Activated naive CD4-positive, alpha-beta T cell treated with anti-CD3 and anti-CD28 coated beads for 36 hours (primary cell): ENCODE data around the gene FGF21. TPM values are rescaled to one million over a fixed set of nuclear protein-coding genes. Genes with fewer than 3 reads are reported as not detected.

Source experiments
- CTCF ChIA-PET: fragments of 350-600 bp; sonication (Branson Sonifier 250); formaldehyde crosslinking; loops from one replicate; lab custom pipeline; 2021; ENCODE audit warnings: antibody characterized with exemption; lab: Charles Lee
- DNase-seq: peaks from one replicate; pipeline ENCODE4 v3.0.0-alpha.2; 2020
- H3K27ac Mint-ChIP-seq: one replicate; pipeline ENCODE4 v1.8.0; 2021; ENCODE audit warnings: mild to moderate bottlenecking, mixed read lengths
- H3K27me3 Mint-ChIP-seq: one replicate; pipeline ENCODE4 v1.8.0; 2021; ENCODE audit warnings: low read depth, mixed read lengths
- H3K36me3 Mint-ChIP-seq: one replicate; pipeline ENCODE4 v1.8.0; 2021; ENCODE audit warnings: low read depth, mixed read lengths
- H3K4me1 Mint-ChIP-seq: one replicate; pipeline ENCODE4 v1.8.0; 2021; ENCODE audit warnings: low read depth, mixed read lengths
- H3K4me3 Mint-ChIP-seq: one replicate; pipeline ENCODE4 v1.8.0; 2021; ENCODE audit warnings: mild to moderate bottlenecking, moderate library complexity, mixed read lengths
- H3K9me3 Mint-ChIP-seq: one replicate; pipeline ENCODE4 v1.8.0; 2021; ENCODE audit warnings: mixed read lengths
- intact Hi-C: fragments of 100-400 bp; cut with micrococcal nuclease; formaldehyde crosslinking; loops from one replicate; pipeline ENCODE4 v1.15.1; 2023
- total RNA-seq, 2 experiments: library from RNA; stranded (reverse); gene quantifications; one replicate each; pipeline ENCODE4 v1.2.3, GENCODE V29; 2021

The FGF21 gene
- total RNA-seq, 2 experiments from 2014 or later, result not detected

DNA sequence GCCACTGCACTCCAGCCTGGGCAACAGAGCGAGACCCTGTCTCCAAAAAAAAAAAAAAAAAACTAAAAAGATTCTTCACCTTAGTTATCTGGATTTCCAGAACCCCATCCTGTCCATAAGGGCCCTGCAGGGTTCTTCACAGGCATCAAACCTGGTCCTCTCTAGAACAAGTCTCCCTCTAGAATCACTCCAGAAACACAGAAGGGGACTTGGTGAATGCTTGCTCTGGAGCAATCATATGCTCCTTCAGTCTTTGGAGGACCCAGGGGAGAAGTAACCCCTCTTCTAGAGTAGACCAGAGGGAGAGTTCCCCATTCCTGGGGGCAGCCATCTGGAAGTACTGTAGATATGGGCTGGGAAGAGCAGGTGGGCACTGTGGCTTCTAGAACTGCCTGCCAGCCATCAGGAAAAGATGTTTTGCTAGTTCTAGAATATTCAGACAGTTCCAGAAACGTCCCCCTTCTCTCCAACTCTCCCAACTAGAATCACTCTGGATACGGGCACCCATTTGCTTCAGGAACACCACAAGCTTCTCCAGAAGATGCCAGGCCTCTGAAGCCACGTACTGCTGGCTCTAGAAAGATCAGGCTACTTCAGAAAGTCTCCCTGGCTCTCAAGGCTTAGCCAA lies 5.6 kb upstream of the FGF21 start:
- no peak overlapping the region for H3K4me3 Mint-ChIP-seq
- no peak overlapping the region for H3K27ac Mint-ChIP-seq
- intact Hi-C loops, result loop anchor here (5.0 kb wide), 1 partner anchor 577 kb away; the partner anchor contains the start of genes LIG1 and ZSWIM9
- H3K36me3 Mint-ChIP-seq, result no peaks in the 10 kb centered on the region
- no peaks in the 10 kb centered on the region for H3K9me3 Mint-ChIP-seq
- peaks cover 27% of the 10 kb centered on the region for H3K4me1 Mint-ChIP-seq
- DNase-seq, result no peak
- peaks cover 30% of the 10 kb centered on the region for H3K27me3 Mint-ChIP-seq
- CTCF ChIA-PET, result no interaction called here

DNA sequence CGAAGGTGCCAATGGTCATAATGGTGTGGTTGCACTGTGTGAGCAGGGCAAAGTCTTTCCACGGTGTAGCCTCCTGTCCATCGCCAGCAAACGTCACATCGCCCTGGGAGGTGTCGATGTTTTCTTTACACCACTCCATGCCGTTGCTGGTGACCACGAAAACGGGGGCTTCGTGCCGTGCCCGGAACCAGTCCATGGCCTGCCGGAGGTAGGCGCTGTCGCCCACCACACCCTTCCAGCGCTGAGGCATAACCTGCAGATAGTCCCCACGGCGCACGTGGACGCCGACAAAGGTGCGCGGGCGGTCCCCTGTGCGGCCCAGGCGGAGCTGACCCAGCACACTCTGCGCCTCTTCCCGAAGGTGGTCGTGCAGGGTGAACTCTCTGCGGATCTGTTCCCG lies 5.0 kb upstream of the FGF21 start:
- H3K27ac Mint-ChIP-seq, result no peak overlapping the region
- peaks cover 27% of the 10 kb centered on the region for H3K4me1 Mint-ChIP-seq
- intact Hi-C loops, result no loop called here
- peaks cover 27% of the 10 kb centered on the region for H3K27me3 Mint-ChIP-seq
- DNase-seq, result no peak
- no peaks in the 10 kb centered on the region for H3K9me3 Mint-ChIP-seq
- H3K4me3 Mint-ChIP-seq, result no peak overlapping the region
- H3K36me3 Mint-ChIP-seq, result no peaks in the 10 kb centered on the region
- CTCF ChIA-PET, result no interaction called here

DNA sequence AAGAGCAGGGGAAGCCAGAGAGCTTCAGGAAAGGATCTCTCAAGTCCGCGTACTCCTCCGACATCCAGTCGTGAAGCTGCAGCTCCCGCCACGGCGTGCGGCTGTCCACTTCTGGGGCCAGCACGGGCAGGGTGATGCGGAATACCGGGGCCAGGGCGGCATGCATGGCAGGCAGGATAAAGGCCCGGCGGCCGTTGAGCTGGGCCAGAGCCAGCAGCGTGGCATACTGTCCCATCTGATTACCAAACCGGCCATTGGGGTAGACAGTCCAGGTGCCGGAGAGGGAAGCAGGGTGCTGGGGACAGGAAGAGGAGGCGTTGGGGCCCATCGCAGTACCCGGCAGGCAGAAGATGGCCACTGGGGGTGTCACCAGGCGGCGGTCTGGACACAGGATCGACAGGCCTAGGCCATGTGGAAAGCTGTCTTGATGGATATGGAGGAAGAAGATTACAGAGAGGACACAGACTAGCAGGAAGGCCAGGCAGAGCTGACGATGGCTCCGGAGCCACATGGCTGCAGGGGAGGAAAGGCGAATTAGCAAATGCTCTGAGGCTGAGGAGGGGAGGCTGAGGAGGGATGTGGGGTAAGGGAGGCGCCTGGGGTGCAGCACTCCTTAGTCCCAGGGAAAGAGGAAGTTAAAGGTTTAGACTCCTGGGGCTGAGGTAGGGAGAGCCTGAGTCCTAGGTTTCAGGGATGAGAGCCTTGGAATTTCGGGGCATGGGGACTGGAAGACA lies 4.4 kb upstream of the FGF21 start:
- no peaks in the 10 kb centered on the region for H3K9me3 Mint-ChIP-seq
- peaks cover 25% of the 10 kb centered on the region for H3K4me1 Mint-ChIP-seq
- H3K36me3 Mint-ChIP-seq, result no peaks in the 10 kb centered on the region
- no peak for DNase-seq
- peaks cover 26% of the 10 kb centered on the region for H3K27me3 Mint-ChIP-seq
- intact Hi-C loops, result no loop called here
- CTCF ChIA-PET, result interaction anchor here (1.0 kb wide), 1 partner anchor 63 kb away, joined by 3 read pairs; no protein-coding TSS in a partner anchor
- H3K4me3 Mint-ChIP-seq, result peak overlapping the region; percentile 32
- H3K27ac Mint-ChIP-seq, result no peak overlapping the region

DNA sequence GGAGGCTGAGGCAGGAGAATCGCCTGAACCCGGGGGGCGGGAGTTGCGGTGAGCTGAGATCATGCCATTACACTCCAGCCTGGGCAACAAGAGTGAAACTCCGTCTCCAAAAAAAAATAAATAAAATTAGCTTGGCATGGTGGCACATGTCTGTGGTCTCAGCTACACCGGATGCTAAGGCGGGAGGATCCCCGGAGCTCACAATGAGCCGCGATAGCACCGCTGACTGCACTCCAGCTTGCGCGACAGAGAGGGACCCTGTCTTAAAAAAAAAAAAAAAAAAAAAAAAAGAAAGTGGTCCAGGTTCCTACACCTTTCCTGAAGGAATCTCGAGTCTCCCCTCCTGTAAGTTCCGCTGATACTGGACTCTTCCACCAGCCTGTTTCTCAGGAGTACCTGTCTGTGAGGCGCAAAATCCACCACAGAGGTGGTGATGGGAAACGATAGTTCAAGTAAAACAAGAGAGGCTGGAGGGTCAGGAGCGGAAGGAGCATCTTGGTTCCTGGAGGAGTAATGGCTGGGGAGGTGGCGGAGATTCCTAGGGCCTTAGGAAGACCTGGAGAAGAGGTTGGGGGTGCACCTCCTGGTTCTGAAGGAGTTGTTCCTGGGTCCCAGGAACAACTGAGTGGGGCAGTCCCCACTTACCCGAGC lies 3.4 kb upstream of the FGF21 start:
- Mint-ChIP-seq H3K27me3 (peaks cover 22% of the 10 kb centered on the region), H3K36me3 (no peaks in the 10 kb centered on the region), H3K4me1 (peaks cover 17% of the 10 kb centered on the region), H3K4me3 (peak overlapping the region; percentile 55), H3K9me3 (no peaks in the 10 kb centered on the region), H3K27ac (peak overlapping the region; percentile 32)
- DNase-seq, result no peak
- CTCF ChIA-PET, result interaction anchor here (0.5 to 1.0 kb wide), 4 partner anchors 12 to 92 kb away, joined by 3 to 6 read pairs (median 4); partner anchors contain the start of gene RASIP1
- intact Hi-C loops, result no loop called here

DNA sequence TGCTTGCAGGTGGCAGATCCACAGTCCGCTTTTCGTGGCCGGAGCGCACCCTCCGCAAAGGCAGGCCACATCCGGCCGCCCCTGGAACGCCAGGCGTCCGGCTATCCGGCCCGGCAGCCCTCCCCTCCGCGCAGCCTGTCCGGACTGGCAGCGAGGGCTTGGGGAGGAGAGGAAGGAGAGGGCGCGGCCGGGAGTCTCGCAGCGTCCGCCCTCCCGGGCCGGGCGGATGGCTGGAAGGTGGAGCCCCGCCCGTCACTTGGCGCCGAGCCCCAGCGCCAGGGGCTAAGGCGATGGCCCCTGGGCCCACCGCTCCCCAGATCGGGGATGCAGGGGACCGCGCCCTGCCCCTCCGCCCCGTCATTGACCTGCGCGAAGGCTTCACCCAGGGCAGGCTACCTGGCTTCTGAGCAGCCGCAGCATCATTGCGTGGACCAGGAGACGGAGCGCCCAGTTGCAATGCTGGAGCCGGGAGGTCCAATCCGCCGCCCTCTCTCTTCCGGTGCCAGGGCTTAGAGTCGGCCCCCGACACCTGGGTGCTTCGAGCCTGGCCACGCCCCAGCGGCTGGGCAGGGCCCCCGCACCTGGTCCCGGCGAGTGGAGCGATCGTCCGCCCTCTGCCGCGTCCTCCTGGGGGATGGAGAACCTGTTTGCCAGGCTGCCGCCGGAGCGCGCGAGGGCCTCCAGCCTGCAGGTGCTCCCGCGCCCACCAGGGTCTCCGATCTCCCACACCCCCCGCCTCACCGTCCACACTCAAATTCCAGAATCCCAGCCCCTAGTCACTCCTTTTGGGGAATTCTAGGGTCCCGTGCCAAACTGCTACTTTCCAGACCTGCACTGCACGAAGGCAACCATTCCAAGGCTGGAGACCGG lies 2.6 kb upstream of the FGF21 start, which contains the start of gene FUT1:
FUT1 (minus strand) TSS at position 146 of the 870 bp plus-strand sequence. CDS start 1,360 bp downstream, outside the sequence.
- peaks cover 22% of the 10 kb centered on the region for H3K27me3 Mint-ChIP-seq
- DNase-seq, result peak; percentile 53

DNA sequence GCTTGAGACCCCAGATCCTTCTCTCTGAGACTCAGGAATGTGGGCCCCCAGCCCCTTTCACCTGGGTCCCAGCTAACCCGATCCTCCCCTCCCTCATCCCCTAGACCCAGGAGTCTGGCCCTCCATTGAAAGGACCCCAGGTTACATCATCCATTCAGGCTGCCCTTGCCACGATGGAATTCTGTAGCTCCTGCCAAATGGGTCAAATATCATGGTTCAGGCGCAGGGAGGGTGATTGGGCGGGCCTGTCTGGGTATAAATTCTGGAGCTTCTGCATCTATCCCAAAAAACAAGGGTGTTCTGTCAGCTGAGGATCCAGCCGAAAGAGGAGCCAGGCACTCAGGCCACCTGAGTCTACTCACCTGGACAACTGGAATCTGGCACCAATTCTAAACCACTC lies 463 bp downstream of the FGF21 start:
- Mint-ChIP-seq H3K9me3 (no peaks in the 10 kb centered on the region), H3K4me3 (no peak overlapping the region), H3K27me3 (peaks cover 27% of the 10 kb centered on the region), H3K27ac (no peak overlapping the region), H3K4me1 (peaks cover 19% of the 10 kb centered on the region), H3K36me3 (no peaks in the 10 kb centered on the region)
- intact Hi-C loops, result no loop called here
- DNase-seq, result no peak
- CTCF ChIA-PET, result interaction anchor here (0.7 kb wide), 1 partner anchor 40 kb away, joined by 3 read pairs; no protein-coding TSS in a partner anchor

More for the DNA sequence above, 2.6 kb upstream of the FGF21 start, which contains the start of gene FUT1:
- H3K36me3 Mint-ChIP-seq, result no peaks in the 10 kb centered on the region
- no peaks in the 10 kb centered on the region for H3K9me3 Mint-ChIP-seq
- CTCF ChIA-PET, result interaction anchor here (1.0 kb wide), 1 partner anchor 65 kb away, joined by 3 read pairs; no protein-coding TSS in a partner anchor
- H3K4me3 Mint-ChIP-seq, result peak within 1 kb of the TSS; percentile 55
- intact Hi-C loops, result no loop called here
- peak within 1 kb of the TSS; percentile 32 for H3K27ac Mint-ChIP-seq
- peaks cover 15% of the 10 kb centered on the region for H3K4me1 Mint-ChIP-seq

DNA sequence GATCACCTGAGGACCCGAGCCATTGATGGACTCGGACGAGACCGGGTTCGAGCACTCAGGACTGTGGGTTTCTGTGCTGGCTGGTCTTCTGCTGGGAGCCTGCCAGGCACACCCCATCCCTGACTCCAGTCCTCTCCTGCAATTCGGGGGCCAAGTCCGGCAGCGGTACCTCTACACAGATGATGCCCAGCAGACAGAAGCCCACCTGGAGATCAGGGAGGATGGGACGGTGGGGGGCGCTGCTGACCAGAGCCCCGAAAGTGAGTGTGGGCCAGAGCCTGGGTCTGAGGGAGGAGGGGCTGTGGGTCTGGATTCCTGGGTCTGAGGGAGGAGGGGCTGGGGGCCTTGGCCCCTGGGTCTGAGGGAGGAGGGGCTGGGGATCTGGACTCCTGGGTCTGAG lies 888 bp downstream of the FGF21 start:
- no peak overlapping the region for H3K27ac Mint-ChIP-seq
- peaks cover 18% of the 10 kb centered on the region for H3K4me1 Mint-ChIP-seq
- peaks cover 26% of the 10 kb centered on the region for H3K27me3 Mint-ChIP-seq
- no peak overlapping the region for H3K4me3 Mint-ChIP-seq
- intact Hi-C loops, result no loop called here
- DNase-seq, result no peak
- H3K9me3 Mint-ChIP-seq, result no peaks in the 10 kb centered on the region
- no peaks in the 10 kb centered on the region for H3K36me3 Mint-ChIP-seq
- CTCF ChIA-PET, result interaction anchor here (0.7 kb wide), 1 partner anchor 39 kb away, joined by 3 read pairs; no protein-coding TSS in a partner anchor

DNA sequence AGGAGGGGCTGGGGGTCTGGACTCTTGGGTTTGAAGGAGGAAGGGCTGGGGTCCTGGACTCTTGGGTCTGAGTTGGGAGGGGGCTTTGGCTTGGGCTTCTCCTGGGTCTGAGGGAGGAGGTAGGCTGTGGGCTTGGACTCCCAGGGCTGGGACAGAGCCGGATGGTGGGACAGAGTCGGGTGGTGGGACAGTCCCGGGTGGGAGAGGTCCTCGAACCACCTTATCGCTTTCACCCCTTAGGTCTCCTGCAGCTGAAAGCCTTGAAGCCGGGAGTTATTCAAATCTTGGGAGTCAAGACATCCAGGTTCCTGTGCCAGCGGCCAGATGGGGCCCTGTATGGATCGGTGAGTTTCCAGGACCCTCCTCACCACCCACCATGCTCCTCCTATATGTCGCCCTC lies 1.4 kb downstream of the FGF21 start:
- Mint-ChIP-seq H3K9me3 (no peaks in the 10 kb centered on the region), H3K27me3 (peaks cover 24% of the 10 kb centered on the region), H3K4me3 (no peak overlapping the region), H3K27ac (no peak overlapping the region), H3K4me1 (peaks cover 16% of the 10 kb centered on the region), H3K36me3 (no peaks in the 10 kb centered on the region)
- intact Hi-C loops, result no loop called here
- CTCF ChIA-PET, result no interaction called here
- no peak for DNase-seq

DNA sequence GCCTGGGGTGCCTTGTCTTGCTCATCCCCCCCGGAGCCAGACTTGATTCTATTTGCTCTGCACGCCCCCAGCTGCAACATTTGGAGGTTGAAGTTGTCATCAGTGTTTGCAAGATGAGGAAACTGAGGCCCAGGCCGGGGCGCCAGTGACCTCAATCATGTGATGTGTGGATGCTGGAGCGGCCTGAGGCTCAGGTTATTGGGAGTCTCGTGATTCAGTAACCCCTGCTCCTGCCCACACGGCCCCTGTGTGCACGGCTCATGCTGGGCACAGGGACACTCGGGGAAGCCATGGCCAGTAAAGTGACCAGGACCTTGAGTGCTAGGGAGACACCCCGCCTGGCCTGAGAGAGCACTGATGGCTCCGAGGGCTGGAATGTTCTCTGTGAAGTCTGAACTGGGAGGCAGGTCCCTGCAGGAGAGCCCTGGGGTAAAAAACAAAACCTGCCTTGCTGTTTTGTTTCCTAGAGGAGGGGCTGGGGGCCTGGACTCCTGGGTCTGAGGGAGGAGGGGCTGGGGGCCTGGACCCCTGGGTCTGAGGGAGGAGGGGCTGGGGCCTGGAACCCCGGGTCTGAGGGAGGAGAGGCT lies 1.9 kb downstream of the FGF21 start:
- Mint-ChIP-seq H3K27me3 (peaks cover 22% of the 10 kb centered on the region), H3K4me1 (peaks cover 14% of the 10 kb centered on the region), H3K4me3 (no peak overlapping the region), H3K27ac (no peak overlapping the region), H3K9me3 (no peaks in the 10 kb centered on the region), H3K36me3 (no peaks in the 10 kb centered on the region)
- CTCF ChIA-PET, result no interaction called here
- no peak for DNase-seq
- intact Hi-C loops, result no loop called here

DNA sequence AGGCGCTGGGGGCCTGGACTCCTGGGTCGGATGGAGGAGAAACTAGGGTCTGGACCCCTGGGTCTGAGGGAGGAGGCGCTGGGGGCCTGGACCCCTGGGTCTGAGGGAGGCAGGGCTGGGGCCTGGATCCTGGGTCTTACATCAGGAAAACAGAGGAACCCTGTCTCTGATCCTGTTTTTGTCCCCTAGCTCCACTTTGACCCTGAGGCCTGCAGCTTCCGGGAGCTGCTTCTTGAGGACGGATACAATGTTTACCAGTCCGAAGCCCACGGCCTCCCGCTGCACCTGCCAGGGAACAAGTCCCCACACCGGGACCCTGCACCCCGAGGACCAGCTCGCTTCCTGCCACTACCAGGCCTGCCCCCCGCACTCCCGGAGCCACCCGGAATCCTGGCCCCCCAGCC lies 2.4 kb downstream of the FGF21 start:
- intact Hi-C loops, result no loop called here
- no peaks in the 10 kb centered on the region for H3K9me3 Mint-ChIP-seq
- no peak overlapping the region for H3K27ac Mint-ChIP-seq
- no peak overlapping the region for H3K4me3 Mint-ChIP-seq
- CTCF ChIA-PET, result no interaction called here
- no peaks in the 10 kb centered on the region for H3K36me3 Mint-ChIP-seq
- H3K27me3 Mint-ChIP-seq, result peaks cover 20% of the 10 kb centered on the region
- H3K4me1 Mint-ChIP-seq, result peaks cover 13% of the 10 kb centered on the region
- no peak for DNase-seq

DNA sequence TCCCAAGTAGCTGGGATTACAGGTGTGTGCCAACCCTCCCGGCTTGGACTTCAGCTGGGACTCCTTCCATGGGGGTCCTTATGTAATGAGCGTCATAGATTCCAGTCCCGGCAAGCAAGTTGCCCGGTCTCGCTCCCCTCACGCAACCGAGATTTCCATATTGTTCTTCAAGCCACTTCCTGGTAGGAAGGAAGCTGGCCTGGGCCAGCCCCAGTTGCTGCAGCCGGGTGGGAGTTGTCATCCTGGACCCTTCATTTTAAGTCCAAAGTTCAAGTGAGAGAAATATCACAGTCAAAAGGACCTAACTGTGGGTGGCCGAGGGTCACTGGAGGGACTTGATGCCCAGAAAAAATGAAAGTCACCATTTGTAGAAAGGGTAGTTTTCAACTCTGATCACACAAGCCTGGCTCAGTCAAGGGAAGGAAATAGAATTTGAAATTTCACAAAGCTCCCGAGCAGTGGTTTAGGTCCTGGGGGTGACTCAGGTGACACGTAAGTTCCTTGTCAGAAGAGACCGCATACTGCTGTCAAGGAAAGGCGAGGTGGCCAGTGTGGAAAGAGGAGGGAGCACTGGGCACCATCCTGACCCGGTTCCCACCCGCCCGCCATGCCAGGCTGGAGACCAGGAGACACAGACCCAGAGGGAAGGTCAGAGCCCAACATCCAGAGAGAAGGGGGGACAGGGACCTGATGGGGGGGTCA lies 5.3 kb downstream of the FGF21 start:
- intact Hi-C loops, result no loop called here
- no peak for DNase-seq
- Mint-ChIP-seq H3K36me3 (no peaks in the 10 kb centered on the region), H3K9me3 (no peaks in the 10 kb centered on the region), H3K27ac (no peak overlapping the region), H3K4me3 (no peak overlapping the region), H3K27me3 (peaks cover 7% of the 10 kb centered on the region), H3K4me1 (peaks cover 5% of the 10 kb centered on the region)
- CTCF ChIA-PET, result interaction anchor here (0.6 kb wide), 1 partner anchor 49 kb away, joined by 4 read pairs; no protein-coding TSS in a partner anchor
